ENCODE data around the gene NOTCH1. TPM values are rescaled to one million over a fixed set of nuclear protein-coding genes. Genes with fewer than 3 reads are reported as not detected.

NOTCH1 gene
- total and polyA plus RNA-seq, 5 donors from 2014 or later: 1.2 to 52.3 (median 1.6) TPM

GRCh38 chr9:136588663-136589464 is 43.0 kb upstream of the NOTCH1 start:
- H3K4me3 ChIP-seq (ENCODE audit: low read depth, low read length): no peak overlapping the region
- no peak for DNase-seq
- no peaks in the 10 kb centered on the region for H3K36me3 Mint-ChIP-seq
- H3K27me3 ChIP-seq (ENCODE audit: control insufficient read depth, insufficient read depth, low read length): no peaks in the 10 kb centered on the region
- peaks cover 11% of the 10 kb centered on the region for H3K4me1 ChIP-seq (ENCODE audit: control insufficient read depth, insufficient read depth, low read length, poor library complexity, severe bottlenecking)
- ATAC-seq (ENCODE audit: low read depth in 2 of 2): no peak
- peaks cover 0 to 18% (median 4%) of the 10 kb centered on the region in 4 donors for H3K4me1 Mint-ChIP-seq
- H3K9me3 Mint-ChIP-seq: peaks cover 0 to under 1% (median 0%) of the 10 kb centered on the region in 7 donors
- H3K36me3 ChIP-seq (ENCODE audit: control insufficient read depth, insufficient read depth, low read length): no peaks in the 10 kb centered on the region
- H3K27ac ChIP-seq (ENCODE audit: insufficient read depth, low read length, poor library complexity, severe bottlenecking): no peak overlapping the region
- peaks cover 8% of the 10 kb centered on the region for H3K27me3 Mint-ChIP-seq
- no peaks in the 10 kb centered on the region for H3K9me3 ChIP-seq (ENCODE audit: control insufficient read depth in 2 of 2, low read length in 2 of 2)
- H3K4me3 Mint-ChIP-seq: peak overlapping the region in 2 of 4 donors; percentile 41 to 52
- peak overlapping the region in 1 of 3 donors; percentile 32 for H3K27ac Mint-ChIP-seq

GRCh38 chr9:136587944-136588662 is 42.3 kb upstream of the NOTCH1 start:
- no peak overlapping the region for H3K27ac ChIP-seq (ENCODE audit: insufficient read depth, low read length, poor library complexity, severe bottlenecking)
- peaks cover 11% of the 10 kb centered on the region for H3K4me1 ChIP-seq (ENCODE audit: control insufficient read depth, insufficient read depth, low read length, poor library complexity, severe bottlenecking)
- Mint-ChIP-seq H3K9me3 (no peaks in the 10 kb centered on the region), H3K4me3 (peak overlapping the region in 1 of 4 donors; percentile 41), H3K27me3 (peaks cover 8% of the 10 kb centered on the region), H3K36me3 (no peaks in the 10 kb centered on the region), H3K4me1 (peaks cover 0 to 18% (median 4%) of the 10 kb centered on the region in 4 donors), H3K27ac (peak overlapping the region in 1 of 3 donors; percentile 32)
- DNase-seq: no peak
- ATAC-seq (ENCODE audit: low read depth in 2 of 2): no peak
- no peak overlapping the region for H3K4me3 ChIP-seq (ENCODE audit: low read depth, low read length)
- H3K36me3 ChIP-seq (ENCODE audit: control insufficient read depth, insufficient read depth, low read length): no peaks in the 10 kb centered on the region
- H3K9me3 ChIP-seq (ENCODE audit: control insufficient read depth in 2 of 2, low read length in 2 of 2): no peaks in the 10 kb centered on the region
- no peaks in the 10 kb centered on the region for H3K27me3 ChIP-seq (ENCODE audit: control insufficient read depth, insufficient read depth, low read length)

GRCh38 chr9:136587145-136587943 is 41.5 kb upstream of the NOTCH1 start:
- no peak overlapping the region for H3K27ac Mint-ChIP-seq
- no peaks in the 10 kb centered on the region for H3K9me3 ChIP-seq (ENCODE audit: control insufficient read depth in 2 of 2, low read length in 2 of 2)
- H3K27ac ChIP-seq (ENCODE audit: insufficient read depth, low read length, poor library complexity, severe bottlenecking): no peak overlapping the region
- H3K27me3 ChIP-seq (ENCODE audit: control insufficient read depth, insufficient read depth, low read length): no peaks in the 10 kb centered on the region
- peaks cover 0 to 18% (median 4%) of the 10 kb centered on the region in 4 donors for H3K4me1 Mint-ChIP-seq
- no peak for DNase-seq
- ATAC-seq (ENCODE audit: low read depth in 2 of 2): no peak
- no peaks in the 10 kb centered on the region for H3K36me3 ChIP-seq (ENCODE audit: control insufficient read depth, insufficient read depth, low read length)
- H3K27me3 Mint-ChIP-seq: peaks cover 8% of the 10 kb centered on the region
- no peaks in the 10 kb centered on the region for H3K36me3 Mint-ChIP-seq
- H3K4me1 ChIP-seq (ENCODE audit: control insufficient read depth, insufficient read depth, low read length, poor library complexity, severe bottlenecking): peaks cover 11% of the 10 kb centered on the region
- H3K9me3 Mint-ChIP-seq: no peaks in the 10 kb centered on the region
- no peak overlapping the region for H3K4me3 ChIP-seq (ENCODE audit: low read depth, low read length)
- H3K4me3 Mint-ChIP-seq: no peak overlapping the region

GRCh38 chr9:136586391-136586953 is 40.6 kb upstream of the NOTCH1 start:
- H3K36me3 Mint-ChIP-seq: no peaks in the 10 kb centered on the region
- H3K9me3 Mint-ChIP-seq: no peaks in the 10 kb centered on the region
- peaks cover 0 to 18% (median 4%) of the 10 kb centered on the region in 4 donors for H3K4me1 Mint-ChIP-seq
- DNase-seq (no peak), ATAC-seq (ENCODE audit: low read depth in 2 of 2) (no peak)
- Histone ChIP-seq H3K9me3 (ENCODE audit: control insufficient read depth in 2 of 2, low read length in 2 of 2) (peaks cover 0 to 2% of the 10 kb centered on the region in 2 experiments), H3K4me1 (ENCODE audit: control insufficient read depth, insufficient read depth, low read length, poor library complexity, severe bottlenecking) (peaks cover 11% of the 10 kb centered on the region), H3K27ac (ENCODE audit: insufficient read depth, low read length, poor library complexity, severe bottlenecking) (no peak overlapping the region), H3K36me3 (ENCODE audit: control insufficient read depth, insufficient read depth, low read length) (no peaks in the 10 kb centered on the region), H3K4me3 (ENCODE audit: low read depth, low read length) (no peak overlapping the region), H3K27me3 (ENCODE audit: control insufficient read depth, insufficient read depth, low read length) (no peaks in the 10 kb centered on the region)
- peak overlapping the region in 1 of 3 donors; percentile 62 for H3K27ac Mint-ChIP-seq
- H3K27me3 Mint-ChIP-seq: peaks cover 8% of the 10 kb centered on the region
- no peak overlapping the region for H3K4me3 Mint-ChIP-seq

GRCh38 chr9:136585531-136586120 is 39.8 kb upstream of the NOTCH1 start:
- peaks cover 0 to 18% (median 4%) of the 10 kb centered on the region in 4 donors for H3K4me1 Mint-ChIP-seq
- ATAC-seq (ENCODE audit: low read depth in 2 of 2) (no peak), DNase-seq (no peak)
- peaks cover 0 to 2% of the 10 kb centered on the region in 2 experiments for H3K9me3 ChIP-seq (ENCODE audit: control insufficient read depth in 2 of 2, low read length in 2 of 2)
- H3K4me3 ChIP-seq (ENCODE audit: low read depth, low read length): no peak overlapping the region
- peaks cover 11% of the 10 kb centered on the region for H3K4me1 ChIP-seq (ENCODE audit: control insufficient read depth, insufficient read depth, low read length, poor library complexity, severe bottlenecking)
- H3K27me3 ChIP-seq (ENCODE audit: control insufficient read depth, insufficient read depth, low read length): no peaks in the 10 kb centered on the region
- peaks cover 8% of the 10 kb centered on the region for H3K27me3 Mint-ChIP-seq
- H3K36me3 ChIP-seq (ENCODE audit: control insufficient read depth, insufficient read depth, low read length): no peaks in the 10 kb centered on the region
- no peak overlapping the region for H3K27ac Mint-ChIP-seq
- H3K27ac ChIP-seq (ENCODE audit: insufficient read depth, low read length, poor library complexity, severe bottlenecking): no peak overlapping the region
- no peak overlapping the region for H3K4me3 Mint-ChIP-seq
- H3K36me3 Mint-ChIP-seq: no peaks in the 10 kb centered on the region
- no peaks in the 10 kb centered on the region for H3K9me3 Mint-ChIP-seq

- Mint-ChIP-seq H3K4me1 (peaks cover 0 to 18% (median 4%) of the 10 kb centered on the region in 4 donors), H3K9me3 (no peaks in the 10 kb centered on the region), H3K27ac (no peak overlapping the region), H3K4me3 (no peak overlapping the region), H3K27me3 (peaks cover 8% of the 10 kb centered on the region), H3K36me3 (no peaks in the 10 kb centered on the region)
- Histone ChIP-seq H3K27ac (ENCODE audit: insufficient read depth, low read length, poor library complexity, severe bottlenecking) (no peak overlapping the region), H3K4me1 (ENCODE audit: control insufficient read depth, insufficient read depth, low read length, poor library complexity, severe bottlenecking) (peaks cover 11% of the 10 kb centered on the region), H3K36me3 (ENCODE audit: control insufficient read depth, insufficient read depth, low read length) (no peaks in the 10 kb centered on the region), H3K27me3 (ENCODE audit: control insufficient read depth, insufficient read depth, low read length) (no peaks in the 10 kb centered on the region), H3K9me3 (ENCODE audit: control insufficient read depth in 2 of 2, low read length in 2 of 2) (peaks cover 0 to 2% of the 10 kb centered on the region in 2 experiments), H3K4me3 (ENCODE audit: low read depth, low read length) (no peak overlapping the region)
- ATAC-seq (ENCODE audit: low read depth in 2 of 2) (no peak), DNase-seq (no peak)
Measured at GRCh38 chr9:136584934-136585333, 39.1 kb upstream of the NOTCH1 start.

DNA sequence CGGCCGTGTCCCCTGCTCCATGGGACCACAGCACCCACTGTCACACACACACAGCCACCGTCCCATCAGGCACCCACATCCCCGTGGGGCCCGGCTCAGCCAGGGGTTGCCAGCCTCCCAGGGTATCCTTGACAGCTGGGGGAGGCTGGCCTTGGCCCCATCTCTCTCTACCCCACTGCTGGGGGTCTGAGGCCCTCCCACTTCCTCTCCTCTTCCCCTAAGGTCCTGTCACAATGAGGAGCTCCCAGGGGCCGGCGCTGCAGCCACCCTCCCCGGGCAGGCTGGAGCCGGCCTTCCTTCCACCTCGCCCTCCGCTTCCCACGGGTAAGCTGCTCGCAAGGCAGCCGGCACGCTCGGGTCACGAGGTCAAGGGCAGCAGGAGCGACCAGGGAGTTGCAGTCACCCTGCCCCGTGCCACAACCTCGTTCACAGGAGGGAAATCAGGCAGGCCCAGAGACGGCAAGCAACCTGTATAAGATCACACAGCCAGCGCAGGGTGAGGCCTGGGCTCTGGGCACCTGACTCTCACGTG is 38.6 kb upstream of the NOTCH1 start:
- H3K27ac ChIP-seq (ENCODE audit: insufficient read depth, low read length, poor library complexity, severe bottlenecking): no peak overlapping the region
- ATAC-seq (ENCODE audit: low read depth in 2 of 2) (no peak), DNase-seq (no peak)
- peaks cover 11% of the 10 kb centered on the region for H3K4me1 ChIP-seq (ENCODE audit: control insufficient read depth, insufficient read depth, low read length, poor library complexity, severe bottlenecking)
- no peaks in the 10 kb centered on the region for H3K36me3 ChIP-seq (ENCODE audit: control insufficient read depth, insufficient read depth, low read length)
- Mint-ChIP-seq H3K9me3 (no peaks in the 10 kb centered on the region), H3K4me1 (peaks cover 0 to 19% (median 6%) of the 10 kb centered on the region in 4 donors), H3K27me3 (peaks cover 8% of the 10 kb centered on the region), H3K4me3 (no peak overlapping the region), H3K36me3 (no peaks in the 10 kb centered on the region), H3K27ac (no peak overlapping the region)
- H3K27me3 ChIP-seq (ENCODE audit: control insufficient read depth, insufficient read depth, low read length): no peaks in the 10 kb centered on the region
- peaks cover 0 to 2% of the 10 kb centered on the region in 2 experiments for H3K9me3 ChIP-seq (ENCODE audit: control insufficient read depth in 2 of 2, low read length in 2 of 2)
- H3K4me3 ChIP-seq (ENCODE audit: low read depth, low read length): no peak overlapping the region
